Measurements from ENCODE around the gene CYP3A5.

DNA sequence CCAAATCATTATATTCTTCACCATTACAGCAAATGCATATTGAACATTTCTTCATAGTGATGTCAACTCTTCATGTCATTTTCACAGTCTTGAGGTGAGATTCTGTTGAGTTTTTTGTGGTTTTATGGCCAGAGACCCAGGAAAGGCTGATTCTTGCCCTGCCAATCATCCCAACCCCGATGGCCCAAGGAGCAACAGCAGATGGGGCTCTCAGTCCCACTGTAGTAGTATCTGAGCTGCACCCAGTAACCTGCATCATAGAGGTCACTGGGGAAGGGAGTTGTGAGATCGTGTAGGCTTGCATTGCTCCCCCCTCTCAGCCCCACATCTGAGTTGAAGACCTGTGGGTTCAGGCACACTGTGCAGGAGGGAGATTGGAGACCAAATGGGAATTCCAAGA, 36.3 kb downstream of the CYP3A5 start:
- TF ChIP-seq, protein P1, sequence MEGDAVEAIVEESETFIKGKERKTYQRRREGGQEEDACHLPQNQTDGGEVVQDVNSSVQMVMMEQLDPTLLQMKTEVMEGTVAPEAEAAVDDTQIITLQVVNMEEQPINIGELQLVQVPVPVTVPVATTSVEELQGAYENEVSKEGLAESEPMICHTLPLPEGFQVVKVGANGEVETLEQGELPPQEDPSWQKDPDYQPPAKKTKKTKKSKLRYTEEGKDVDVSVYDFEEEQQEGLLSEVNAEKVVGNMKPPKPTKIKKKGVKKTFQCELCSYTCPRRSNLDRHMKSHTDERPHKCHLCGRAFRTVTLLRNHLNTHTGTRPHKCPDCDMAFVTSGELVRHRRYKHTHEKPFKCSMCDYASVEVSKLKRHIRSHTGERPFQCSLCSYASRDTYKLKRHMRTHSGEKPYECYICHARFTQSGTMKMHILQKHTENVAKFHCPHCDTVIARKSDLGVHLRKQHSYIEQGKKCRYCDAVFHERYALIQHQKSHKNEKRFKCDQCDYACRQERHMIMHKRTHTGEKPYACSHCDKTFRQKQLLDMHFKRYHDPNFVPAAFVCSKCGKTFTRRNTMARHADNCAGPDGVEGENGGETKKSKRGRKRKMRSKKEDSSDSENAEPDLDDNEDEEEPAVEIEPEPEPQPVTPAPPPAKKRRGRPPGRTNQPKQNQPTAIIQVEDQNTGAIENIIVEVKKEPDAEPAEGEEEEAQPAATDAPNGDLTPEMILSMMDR (IDR thresholded peaks at IDR 0.05 in 2 of 3, conservative IDR thresholded peaks at IDR 0.05 in 1 of 3; ENCODE audit: control insufficient read depth in 2 of 3, extremely low read depth in 1 of 3, insufficient read depth in 1 of 3, low read depth in 3 of 3, low read length in 3 of 3) = no peak
- TF ChIP-seq, protein P2, sequence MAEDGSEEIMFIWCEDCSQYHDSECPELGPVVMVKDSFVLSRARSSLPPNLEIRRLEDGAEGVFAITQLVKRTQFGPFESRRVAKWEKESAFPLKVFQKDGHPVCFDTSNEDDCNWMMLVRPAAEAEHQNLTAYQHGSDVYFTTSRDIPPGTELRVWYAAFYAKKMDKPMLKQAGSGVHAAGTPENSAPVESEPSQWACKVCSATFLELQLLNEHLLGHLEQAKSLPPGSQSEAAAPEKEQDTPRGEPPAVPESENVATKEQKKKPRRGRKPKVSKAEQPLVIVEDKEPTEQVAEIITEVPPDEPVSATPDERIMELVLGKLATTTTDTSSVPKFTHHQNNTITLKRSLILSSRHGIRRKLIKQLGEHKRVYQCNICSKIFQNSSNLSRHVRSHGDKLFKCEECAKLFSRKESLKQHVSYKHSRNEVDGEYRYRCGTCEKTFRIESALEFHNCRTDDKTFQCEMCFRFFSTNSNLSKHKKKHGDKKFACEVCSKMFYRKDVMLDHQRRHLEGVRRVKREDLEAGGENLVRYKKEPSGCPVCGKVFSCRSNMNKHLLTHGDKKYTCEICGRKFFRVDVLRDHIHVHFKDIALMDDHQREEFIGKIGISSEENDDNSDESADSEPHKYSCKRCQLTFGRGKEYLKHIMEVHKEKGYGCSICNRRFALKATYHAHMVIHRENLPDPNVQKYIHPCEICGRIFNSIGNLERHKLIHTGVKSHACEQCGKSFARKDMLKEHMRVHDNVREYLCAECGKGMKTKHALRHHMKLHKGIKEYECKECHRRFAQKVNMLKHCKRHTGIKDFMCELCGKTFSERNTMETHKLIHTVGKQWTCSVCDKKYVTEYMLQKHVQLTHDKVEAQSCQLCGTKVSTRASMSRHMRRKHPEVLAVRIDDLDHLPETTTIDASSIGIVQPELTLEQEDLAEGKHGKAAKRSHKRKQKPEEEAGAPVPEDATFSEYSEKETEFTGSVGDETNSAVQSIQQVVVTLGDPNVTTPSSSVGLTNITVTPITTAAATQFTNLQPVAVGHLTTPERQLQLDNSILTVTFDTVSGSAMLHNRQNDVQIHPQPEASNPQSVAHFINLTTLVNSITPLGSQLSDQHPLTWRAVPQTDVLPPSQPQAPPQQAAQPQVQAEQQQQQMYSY (CRISPR knock-in tag; IDR thresholded peaks at IDR 0.05) = no peak
- TF ChIP-seq, protein P3, sequence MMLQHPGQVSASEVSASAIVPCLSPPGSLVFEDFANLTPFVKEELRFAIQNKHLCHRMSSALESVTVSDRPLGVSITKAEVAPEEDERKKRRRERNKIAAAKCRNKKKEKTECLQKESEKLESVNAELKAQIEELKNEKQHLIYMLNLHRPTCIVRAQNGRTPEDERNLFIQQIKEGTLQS (IDR thresholded peaks at IDR 0.05; ENCODE audit: borderline replicate concordance, extremely low read depth, low read depth, low read length) = no peak
- TF ChIP-seq, protein P4, sequence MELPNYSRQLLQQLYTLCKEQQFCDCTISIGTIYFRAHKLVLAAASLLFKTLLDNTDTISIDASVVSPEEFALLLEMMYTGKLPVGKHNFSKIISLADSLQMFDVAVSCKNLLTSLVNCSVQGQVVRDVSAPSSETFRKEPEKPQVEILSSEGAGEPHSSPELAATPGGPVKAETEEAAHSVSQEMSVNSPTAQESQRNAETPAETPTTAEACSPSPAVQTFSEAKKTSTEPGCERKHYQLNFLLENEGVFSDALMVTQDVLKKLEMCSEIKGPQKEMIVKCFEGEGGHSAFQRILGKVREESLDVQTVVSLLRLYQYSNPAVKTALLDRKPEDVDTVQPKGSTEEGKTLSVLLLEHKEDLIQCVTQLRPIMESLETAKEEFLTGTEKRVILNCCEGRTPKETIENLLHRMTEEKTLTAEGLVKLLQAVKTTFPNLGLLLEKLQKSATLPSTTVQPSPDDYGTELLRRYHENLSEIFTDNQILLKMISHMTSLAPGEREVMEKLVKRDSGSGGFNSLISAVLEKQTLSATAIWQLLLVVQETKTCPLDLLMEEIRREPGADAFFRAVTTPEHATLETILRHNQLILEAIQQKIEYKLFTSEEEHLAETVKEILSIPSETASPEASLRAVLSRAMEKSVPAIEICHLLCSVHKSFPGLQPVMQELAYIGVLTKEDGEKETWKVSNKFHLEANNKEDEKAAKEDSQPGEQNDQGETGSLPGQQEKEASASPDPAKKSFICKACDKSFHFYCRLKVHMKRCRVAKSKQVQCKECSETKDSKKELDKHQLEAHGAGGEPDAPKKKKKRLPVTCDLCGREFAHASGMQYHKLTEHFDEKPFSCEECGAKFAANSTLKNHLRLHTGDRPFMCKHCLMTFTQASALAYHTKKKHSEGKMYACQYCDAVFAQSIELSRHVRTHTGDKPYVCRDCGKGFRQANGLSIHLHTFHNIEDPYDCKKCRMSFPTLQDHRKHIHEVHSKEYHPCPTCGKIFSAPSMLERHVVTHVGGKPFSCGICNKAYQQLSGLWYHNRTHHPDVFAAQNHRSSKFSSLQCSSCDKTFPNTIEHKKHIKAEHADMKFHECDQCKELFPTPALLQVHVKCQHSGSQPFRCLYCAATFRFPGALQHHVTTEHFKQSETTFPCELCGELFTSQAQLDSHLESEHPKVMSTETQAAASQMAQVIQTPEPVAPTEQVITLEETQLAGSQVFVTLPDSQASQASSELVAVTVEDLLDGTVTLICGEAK (IDR thresholded peaks at IDR 0.05; ENCODE audit: borderline replicate concordance) = no peak
- TF ChIP-seq EP300 (IDR thresholded peaks at IDR 0.05; ENCODE audit: borderline replicate concordance in 1 of 2, control insufficient read depth in 1 of 2, low read depth in 2 of 2, low read length in 2 of 2) = no peak
